MM.1S (cell line): ENCODE data around the gene MRPL51.

ENCODE experiments used
- EZH2 ChIP-seq: fragments of 300-600 bp; sonication (generic); optimal IDR thresholded peaks from 2 replicates; pipeline ENCODE3; 2017; ENCODE audit warnings: low read depth, mild to moderate bottlenecking, antibody characterized with exemption, low read length, mixed read lengths
- EZH2phosphoT487 ChIP-seq: fragments of 300-600 bp; sonication (generic); IDR thresholded peaks from 2 replicates; pipeline ENCODE4 v1.6.1; 2018; ENCODE audit warnings: antibody characterized with exemption, low read length
- TF ChIP-seq, protein P1 (sequence below): fragments of 300-600 bp; sonication (generic); IDR thresholded peaks from 2 replicates; pipeline ENCODE4 v1.5.1; 2016; ENCODE audit warnings: antibody characterized with exemption, low read length, mixed read lengths

- TF ChIP-seq, protein P1, sequence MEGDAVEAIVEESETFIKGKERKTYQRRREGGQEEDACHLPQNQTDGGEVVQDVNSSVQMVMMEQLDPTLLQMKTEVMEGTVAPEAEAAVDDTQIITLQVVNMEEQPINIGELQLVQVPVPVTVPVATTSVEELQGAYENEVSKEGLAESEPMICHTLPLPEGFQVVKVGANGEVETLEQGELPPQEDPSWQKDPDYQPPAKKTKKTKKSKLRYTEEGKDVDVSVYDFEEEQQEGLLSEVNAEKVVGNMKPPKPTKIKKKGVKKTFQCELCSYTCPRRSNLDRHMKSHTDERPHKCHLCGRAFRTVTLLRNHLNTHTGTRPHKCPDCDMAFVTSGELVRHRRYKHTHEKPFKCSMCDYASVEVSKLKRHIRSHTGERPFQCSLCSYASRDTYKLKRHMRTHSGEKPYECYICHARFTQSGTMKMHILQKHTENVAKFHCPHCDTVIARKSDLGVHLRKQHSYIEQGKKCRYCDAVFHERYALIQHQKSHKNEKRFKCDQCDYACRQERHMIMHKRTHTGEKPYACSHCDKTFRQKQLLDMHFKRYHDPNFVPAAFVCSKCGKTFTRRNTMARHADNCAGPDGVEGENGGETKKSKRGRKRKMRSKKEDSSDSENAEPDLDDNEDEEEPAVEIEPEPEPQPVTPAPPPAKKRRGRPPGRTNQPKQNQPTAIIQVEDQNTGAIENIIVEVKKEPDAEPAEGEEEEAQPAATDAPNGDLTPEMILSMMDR, result no peak
- TF ChIP-seq EZH2phosphoT487 (no peak), EZH2 (no peak)
Measured at GRCh38 chr12:6462234-6462995, 30.6 kb downstream of the MRPL51 start.
